Progenitor cell of endocrine pancreas (in vitro differentiated cells): ENCODE data around the gene PLEKHM3. TPM values are rescaled to one million over a fixed set of nuclear protein-coding genes. Genes with fewer than 3 reads are reported as not detected.

Source experiments
- DNase-seq: peaks from one replicate; pipeline ENCODE4 v3.0.0; 2021; ENCODE audit warnings: low spot score; ENCODE audit not compliant: unreplicated experiment
- H3K27ac Mint-ChIP-seq: 2 replicates; pipeline ENCODE4 v1.8.0; 2021; ENCODE audit warnings: mild to moderate bottlenecking, moderate library complexity, mixed read lengths
- H3K27me3 Mint-ChIP-seq: 2 replicates; pipeline ENCODE4 v1.8.0; 2021; ENCODE audit warnings: mixed read lengths
- H3K36me3 Mint-ChIP-seq: 2 replicates; pipeline ENCODE4 v1.8.0; 2022; ENCODE audit warnings: mixed read lengths; ENCODE audit not compliant: insufficient read depth
- H3K4me1 Mint-ChIP-seq: 2 replicates; pipeline ENCODE4 v1.8.0; 2021; ENCODE audit warnings: low read depth, mixed read lengths
- H3K4me3 Mint-ChIP-seq: 2 replicates; pipeline ENCODE4 v1.8.0; 2021; ENCODE audit warnings: low read depth, mild to moderate bottlenecking, moderate library complexity, mixed read lengths
- H3K9me3 Mint-ChIP-seq: 2 replicates; pipeline ENCODE4 v1.8.0; 2021; ENCODE audit warnings: low read depth, mixed read lengths
- CTCF ChIP-seq: fragments of 200-600 bp; sonication (generic); IDR thresholded peaks from one replicate; pipeline ENCODE4 v1.5.0; 2021; ENCODE audit warnings: antibody characterized with exemption, mild to moderate bottlenecking; ENCODE audit not compliant: unreplicated experiment
- total RNA-seq: library from RNA; stranded (reverse); gene quantifications from 2 replicates; pipeline ENCODE4 v1.2.1, GENCODE V29; 2021

PLEKHM3 gene
- total RNA-seq, 1 donor from 2014 or later: 19.2 TPM

- Mint-ChIP-seq H3K9me3 (peaks cover 11% of the 10 kb centered on the region), H3K36me3 (peaks cover 18% of the 10 kb centered on the region), H3K4me1 (peaks cover 5% of the 10 kb centered on the region), H3K27me3 (no peaks in the 10 kb centered on the region), H3K27ac (peak overlapping the region; percentile 82), H3K4me3 (no peak overlapping the region)
- DNase-seq: no peak
- TF ChIP-seq CTCF: no peak
These were observed 164.6 kb downstream of the PLEKHM3 start for GRCh38 chr2:207860685-207861084.

- H3K27me3 Mint-ChIP-seq: no peaks in the 10 kb centered on the region
- peaks cover 11% of the 10 kb centered on the region for H3K9me3 Mint-ChIP-seq
- no peak for DNase-seq
- H3K4me1 Mint-ChIP-seq: peaks cover 23% of the 10 kb centered on the region
- no peak for TF ChIP-seq CTCF
- peaks cover 16% of the 10 kb centered on the region for H3K36me3 Mint-ChIP-seq
- H3K4me3 Mint-ChIP-seq: no peak overlapping the region
- peak overlapping the region; percentile 87 for H3K27ac Mint-ChIP-seq
These were observed 169.7 kb downstream of the PLEKHM3 start for GRCh38 chr2:207855591-207855990.

- Mint-ChIP-seq H3K4me3 (no peak overlapping the region), H3K36me3 (peaks cover 12% of the 10 kb centered on the region), H3K4me1 (peaks cover 28% of the 10 kb centered on the region), H3K27me3 (no peaks in the 10 kb centered on the region), H3K9me3 (peaks cover 11% of the 10 kb centered on the region), H3K27ac (peak overlapping the region; percentile 87)
- TF ChIP-seq CTCF: no peak
- no peak for DNase-seq
These were observed 170.6 kb downstream of the PLEKHM3 start for GRCh38 chr2:207854484-207855440.

GRCh38 chr2:207852791-207853190, 172.5 kb downstream of the PLEKHM3 start:
- H3K4me3 Mint-ChIP-seq: no peak overlapping the region
- no peaks in the 10 kb centered on the region for H3K27me3 Mint-ChIP-seq
- peaks cover 12% of the 10 kb centered on the region for H3K36me3 Mint-ChIP-seq
- no peak for TF ChIP-seq CTCF
- peaks cover 46% of the 10 kb centered on the region for H3K4me1 Mint-ChIP-seq
- H3K27ac Mint-ChIP-seq: peak overlapping the region; percentile 59
- DNase-seq: no peak
- peaks cover 11% of the 10 kb centered on the region for H3K9me3 Mint-ChIP-seq

GRCh38 chr2:207849443-207849842, 175.9 kb downstream of the PLEKHM3 start:
- no peaks in the 10 kb centered on the region for H3K27me3 Mint-ChIP-seq
- H3K36me3 Mint-ChIP-seq: no peaks in the 10 kb centered on the region
- no peak for DNase-seq
- no peak for TF ChIP-seq CTCF
- no peak overlapping the region for H3K4me3 Mint-ChIP-seq
- peak overlapping the region; percentile 99 for H3K27ac Mint-ChIP-seq
- H3K4me1 Mint-ChIP-seq: peaks cover 61% of the 10 kb centered on the region
- H3K9me3 Mint-ChIP-seq: no peaks in the 10 kb centered on the region
